Skin of body (tissue), 2 donors: ENCODE results near the gene PLEKHD1. TPM values are rescaled to one million over a fixed set of nuclear protein-coding genes. Genes with fewer than 3 reads are reported as not detected.
"Not testable (repeated sequence)": the region's sequence is repeated elsewhere in the genome, so short reads cannot be mapped to it uniquely, and the experiment has no call there.

ENCODE experiments used
- DNase-seq: peaks from one replicate; lab custom pipeline; 2025; lab: John Stamatoyannopoulos, UW
- total RNA-seq: library from RNA; depleted of rRNA; stranded (reverse); fragments of >200 nt; gene quantifications from one replicate; pipeline ENCODE4 v1.2.3, GENCODE V29; 2014

PLEKHD1 gene
- total RNA-seq, 1 donor from 2014 or later, result 0.20 TPM

DNA sequence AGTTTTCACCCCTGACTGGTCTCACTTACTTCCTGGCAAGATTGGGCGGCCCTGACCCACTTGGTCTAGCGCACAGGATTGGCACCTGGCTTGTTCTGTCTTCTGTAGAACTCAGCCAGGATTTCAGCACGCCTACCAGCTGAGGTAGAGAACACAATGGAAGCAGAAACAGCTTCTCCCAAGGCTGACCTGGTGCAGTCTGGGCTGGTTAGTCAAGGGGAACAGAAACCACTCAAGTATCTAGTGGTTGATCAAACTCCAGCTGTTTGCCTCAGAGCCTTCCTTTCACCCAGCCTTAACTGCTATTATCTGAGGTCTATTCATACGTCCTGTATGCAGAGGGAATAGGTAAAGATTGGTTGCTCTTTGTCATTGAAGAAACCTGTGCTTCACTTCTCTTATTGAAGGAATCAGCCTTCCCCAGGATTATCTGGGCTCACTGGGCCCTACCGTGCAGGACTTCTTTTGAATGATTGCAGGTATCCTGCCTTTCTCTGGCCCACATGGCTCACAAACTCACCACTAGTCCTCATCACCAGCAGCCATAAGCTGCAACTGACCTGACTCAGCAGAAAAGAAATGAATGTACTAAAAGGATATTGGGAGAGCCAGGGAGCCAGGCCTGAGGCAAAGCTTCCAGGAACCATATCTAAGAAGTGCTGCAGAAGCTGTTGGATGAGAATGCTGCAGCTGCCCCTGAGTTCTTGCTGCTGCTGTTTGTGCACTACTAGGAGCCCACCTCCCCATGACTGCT is 2.5 kb upstream of the PLEKHD1 start:
- DNase-seq, result no peak

DNA sequence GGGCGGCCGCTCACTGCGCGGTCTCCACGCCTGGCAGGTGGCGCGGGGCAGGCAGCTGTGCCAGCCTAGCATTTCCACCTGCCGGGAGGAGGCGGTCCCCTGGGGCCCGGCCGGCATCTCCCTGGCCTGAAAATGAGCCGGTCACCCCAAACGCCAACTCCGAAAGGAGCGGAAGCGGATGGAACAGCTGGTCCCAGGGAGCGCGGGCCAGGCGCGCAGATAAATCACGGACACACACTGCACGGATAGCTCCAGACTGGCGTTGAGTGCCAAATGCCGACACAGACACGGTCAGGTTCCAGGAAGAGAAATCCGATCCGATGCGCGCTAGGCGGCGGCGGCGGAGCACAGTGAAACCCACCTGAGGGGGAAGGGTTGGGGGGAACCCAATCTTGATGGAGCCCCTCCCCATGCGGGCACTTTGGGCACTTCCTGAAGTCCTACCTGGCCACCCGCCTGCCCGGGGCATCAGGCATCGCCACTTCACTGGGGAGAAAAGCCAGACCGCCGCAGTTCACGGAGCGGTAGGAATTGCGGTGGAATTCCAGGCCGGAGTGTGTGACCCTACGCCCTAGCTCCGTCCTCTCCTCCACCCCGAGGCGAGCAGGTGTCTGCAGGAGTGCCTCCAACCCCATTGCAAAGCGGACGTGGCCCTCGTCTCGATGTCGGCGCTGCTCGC is 624 bp upstream of the PLEKHD1 start:
- no peak for DNase-seq

DNA sequence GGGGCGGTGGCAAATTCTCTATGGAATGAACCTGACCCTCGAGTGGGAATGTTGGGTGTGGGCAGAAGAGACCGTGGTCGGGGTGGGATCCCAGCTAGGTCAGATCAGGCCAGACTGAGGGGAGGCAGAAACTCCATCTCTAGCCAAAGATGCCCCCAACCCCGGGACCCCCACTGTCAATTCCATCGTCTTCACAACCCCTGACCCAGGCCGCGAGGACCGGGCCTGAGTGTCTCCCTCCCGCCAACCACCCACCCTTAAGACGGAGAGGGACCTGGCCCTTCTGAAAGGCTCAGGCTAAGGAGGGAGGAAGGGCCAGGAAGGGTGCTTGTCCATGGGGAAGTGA is 760 bp downstream of the PLEKHD1 start:
- no peak for DNase-seq

DNA sequence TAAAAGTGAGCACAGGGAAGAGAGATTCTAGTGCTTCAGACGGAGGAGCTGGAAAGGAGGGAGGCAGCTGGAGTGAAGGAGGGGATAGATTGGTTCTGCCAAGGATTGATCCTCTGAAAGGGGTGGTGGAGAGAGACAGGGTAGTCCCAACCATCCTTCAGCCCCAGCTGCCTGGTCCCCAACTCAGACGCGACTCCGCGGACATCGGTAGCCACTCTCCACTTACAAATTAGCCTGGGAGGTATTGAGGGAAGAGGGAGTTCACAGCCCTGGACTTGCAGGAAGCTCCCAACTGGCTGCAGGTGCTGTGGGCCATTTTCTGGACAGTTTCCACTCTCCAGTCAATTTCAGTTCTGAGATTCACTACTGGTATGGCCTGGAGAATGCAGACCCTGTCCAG is 1.2 kb downstream of the PLEKHD1 start:
- DNase-seq, result no peak

DNA sequence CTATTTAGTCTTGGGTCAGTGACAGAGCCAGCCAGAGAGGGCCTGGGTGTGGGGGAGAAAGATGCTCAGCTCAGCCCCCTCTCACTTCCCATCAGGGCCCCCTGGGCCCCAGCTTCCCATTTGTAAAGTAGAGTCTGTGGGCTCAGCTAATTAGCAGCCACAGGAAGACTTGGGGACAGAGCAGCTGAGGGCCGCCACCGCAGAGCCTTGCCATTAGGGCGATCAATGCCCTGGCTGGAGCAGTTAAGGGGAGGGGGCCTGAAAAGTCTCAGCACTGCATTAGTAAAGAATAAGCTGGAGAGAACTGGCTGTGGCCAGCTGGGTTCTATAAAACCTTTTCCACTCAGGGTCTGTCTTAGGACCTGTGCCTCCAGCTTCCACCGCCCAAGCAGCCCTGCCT is 2.7 kb downstream of the PLEKHD1 start:
- no peak for DNase-seq

DNA sequence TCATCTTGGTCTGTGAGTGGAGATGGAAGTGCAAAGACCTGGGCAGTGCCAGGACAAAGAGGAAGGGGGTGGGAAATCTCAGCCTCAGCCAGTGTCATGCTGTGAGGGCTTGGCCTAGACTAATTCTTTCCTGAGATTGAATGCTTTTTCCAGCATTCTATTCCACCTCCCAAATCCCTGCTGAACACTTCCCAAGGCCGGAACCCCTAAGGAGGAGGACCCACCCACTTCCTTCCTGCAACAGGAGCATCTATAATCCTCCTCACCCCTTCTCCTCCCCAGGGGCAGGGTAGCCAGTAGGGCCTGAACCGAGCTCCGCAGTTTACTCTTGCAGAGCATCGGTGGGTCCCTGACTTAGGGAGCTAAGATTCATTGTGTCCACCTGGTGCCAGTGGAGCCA is 3.2 kb downstream of the PLEKHD1 start:
- DNase-seq, result no peak

DNA sequence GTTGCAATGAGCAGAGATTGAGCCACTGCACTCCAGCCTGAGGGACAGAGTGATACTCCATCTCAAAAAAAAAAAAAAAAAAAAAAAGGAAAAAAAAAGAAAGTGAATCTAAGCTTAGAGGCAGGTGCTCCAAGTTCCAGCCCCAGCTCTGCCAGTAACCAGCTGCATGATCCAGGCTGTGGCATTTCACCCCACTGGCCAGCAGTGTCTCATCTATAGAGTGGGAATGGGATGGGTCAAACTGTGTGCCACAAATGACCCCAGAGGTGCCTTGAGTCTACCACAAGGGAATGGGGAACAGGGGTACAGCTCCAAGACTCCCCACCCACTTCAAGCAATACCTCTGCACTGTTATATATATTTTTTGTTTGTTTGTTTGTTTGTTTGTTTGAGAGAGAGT is 5.0 kb downstream of the PLEKHD1 start:
- no peak for DNase-seq

DNA sequence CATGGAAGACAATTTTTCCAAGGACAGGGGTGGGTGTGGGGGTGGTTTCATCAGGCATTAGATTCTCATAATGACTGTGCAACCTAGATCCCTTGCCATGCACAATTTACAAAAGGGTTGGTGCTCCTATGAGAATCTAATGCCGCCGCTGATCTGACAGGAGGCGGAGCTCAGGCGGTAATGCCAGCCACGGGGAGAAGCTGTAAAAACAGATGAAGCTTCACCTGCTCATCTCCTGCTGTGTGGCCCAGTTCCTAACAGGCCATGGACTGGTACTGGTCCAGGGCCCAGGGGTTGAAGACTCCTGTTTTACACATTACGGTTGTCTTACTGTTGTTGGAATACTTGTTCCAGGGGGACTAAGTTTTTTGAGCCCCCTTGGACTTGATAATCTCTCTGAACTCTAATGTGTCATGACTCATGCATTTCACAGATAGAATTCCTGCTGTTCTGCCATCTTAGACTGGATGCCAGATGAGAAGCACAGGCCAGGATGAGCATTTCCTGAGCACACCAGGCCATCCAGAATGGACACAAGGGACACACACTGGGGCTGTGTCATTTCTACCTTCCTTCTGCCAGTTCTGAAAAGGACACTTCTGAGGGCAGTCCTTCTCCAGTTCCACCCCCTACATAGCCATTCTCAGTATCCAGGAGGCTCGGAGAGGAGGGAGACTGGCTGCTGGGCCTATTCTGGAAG is 5.8 kb downstream of the PLEKHD1 start:
- no peak for DNase-seq

DNA sequence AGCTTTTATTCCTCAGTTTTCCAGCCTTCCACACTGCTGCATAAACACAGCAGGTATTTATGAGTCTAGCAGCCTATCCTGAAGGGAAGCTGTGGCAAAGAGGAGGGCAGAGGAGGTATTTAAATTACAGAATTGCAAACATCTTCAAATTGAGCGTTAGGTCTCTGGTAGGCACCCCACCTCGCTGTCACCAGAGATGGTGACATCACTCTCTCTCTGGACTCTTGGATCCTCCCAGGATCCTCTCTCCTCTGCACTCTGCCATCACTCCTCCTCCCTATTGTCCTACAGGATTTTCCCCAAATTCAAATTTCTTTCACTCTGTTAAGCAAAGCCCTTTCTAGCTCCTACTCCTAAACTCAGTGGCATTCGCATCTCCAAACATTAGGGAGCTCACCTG is 6.7 kb downstream of the PLEKHD1 start:
- no peak for DNase-seq

DNA sequence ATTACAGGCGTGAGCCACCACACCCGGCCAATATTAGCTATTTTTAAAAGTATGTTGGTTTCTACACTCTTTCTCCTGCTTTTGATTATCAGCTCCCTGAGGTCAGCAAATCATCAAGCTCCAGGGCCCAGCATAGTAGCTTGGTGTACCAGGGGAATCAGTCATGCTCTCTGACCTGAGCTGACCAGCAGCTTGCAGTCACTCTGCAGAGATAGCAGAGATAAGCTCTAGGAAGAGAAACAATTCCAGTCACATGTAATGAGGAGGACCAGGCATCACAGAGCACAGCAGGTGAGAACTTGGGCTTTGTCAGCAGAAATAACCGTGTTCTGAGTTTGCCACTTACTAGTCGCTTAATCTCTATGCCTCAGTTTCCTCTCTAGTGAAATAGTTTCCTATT is 8.5 kb downstream of the PLEKHD1 start:
- no peak for DNase-seq

DNA sequence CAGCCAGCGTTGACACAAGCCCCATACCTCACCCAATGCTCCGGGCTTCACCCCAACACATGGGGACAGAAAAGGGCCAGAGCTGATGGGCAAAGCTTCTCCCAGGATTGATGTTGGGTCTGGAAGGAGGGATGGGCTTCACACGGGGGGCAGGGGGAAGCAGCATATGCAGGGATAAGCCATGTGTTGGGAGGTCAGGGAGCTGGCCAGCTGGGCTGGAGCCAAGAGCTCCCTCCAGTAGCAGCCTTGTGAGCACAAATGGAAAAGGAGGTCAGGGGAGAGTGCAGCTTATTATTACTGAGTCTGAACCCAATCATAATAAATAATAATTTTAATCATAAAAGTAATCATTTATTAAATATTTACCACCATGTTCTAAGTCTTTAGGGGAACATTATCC is 9.3 kb downstream of the PLEKHD1 start:
- DNase-seq, result no peak

DNA sequence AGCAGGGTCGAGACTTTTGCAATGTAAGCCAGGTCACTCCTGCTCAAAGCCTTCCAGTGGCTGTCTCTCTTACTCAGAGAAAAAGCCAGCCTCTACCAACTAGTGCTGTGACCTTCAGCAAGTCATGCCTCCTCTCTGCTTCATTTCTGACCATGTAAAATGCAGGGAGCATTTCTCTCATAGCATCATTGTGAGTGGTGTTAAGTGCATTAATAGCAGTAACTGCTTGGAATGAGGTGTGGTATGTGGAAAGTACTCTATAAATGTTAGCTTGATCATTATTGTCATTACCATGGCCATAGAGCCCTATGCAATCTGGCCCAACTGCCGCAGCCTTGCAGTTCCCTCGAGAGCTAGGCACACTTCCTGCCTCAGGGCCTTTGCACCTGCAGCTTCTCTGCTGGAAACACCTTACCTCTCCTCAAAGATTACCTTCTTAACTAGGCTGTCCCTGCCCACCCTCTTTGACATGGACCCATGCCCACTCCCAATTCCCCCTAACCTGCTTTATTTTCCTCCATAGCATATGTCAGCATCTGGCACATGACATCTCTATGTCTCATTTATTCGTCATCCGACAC is 10.9 kb downstream of the PLEKHD1 start:
- DNase-seq, result no peak

DNA sequence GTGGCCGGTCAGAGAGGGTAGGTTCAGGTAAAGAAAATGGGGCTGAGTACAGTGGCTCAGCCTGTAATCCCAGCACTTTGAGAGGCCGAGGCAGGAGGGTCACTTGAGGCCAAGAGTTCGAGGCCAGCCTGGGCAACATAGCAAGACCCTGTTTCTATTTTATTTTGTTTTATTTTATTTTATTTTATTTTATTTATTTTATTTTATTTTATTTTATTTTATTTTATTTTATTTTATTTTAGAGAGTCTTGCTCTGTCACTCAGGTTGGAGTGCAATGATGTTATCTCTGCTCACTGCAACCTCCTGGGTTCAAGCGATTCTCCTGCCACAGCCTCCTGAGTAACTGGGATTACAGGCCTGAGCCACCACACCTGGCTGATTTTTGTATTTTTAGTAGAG is 13.3 kb downstream of the PLEKHD1 start:
- not testable (repeated sequence) for DNase-seq

DNA sequence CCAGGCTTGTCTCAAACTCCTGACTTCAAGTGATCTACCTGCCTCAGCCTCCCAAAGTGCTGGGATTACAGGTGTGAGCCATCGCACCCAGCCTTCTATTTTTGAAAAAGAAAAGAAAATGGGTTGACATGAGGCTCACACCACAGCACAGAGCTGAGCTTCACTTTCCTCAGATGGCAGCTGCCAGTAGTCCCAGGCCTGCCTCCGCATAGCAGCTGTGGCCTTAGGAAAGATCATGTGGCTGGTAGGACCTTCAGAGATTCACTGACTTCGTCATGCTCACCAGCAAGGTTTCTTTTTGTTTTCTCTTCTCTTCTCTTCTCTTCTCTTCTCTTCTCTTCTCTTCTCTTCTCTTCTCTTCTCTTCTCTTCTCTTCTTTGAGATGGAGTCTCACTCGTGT is 13.8 kb downstream of the PLEKHD1 start:
- DNase-seq, result not testable (repeated sequence)

DNA sequence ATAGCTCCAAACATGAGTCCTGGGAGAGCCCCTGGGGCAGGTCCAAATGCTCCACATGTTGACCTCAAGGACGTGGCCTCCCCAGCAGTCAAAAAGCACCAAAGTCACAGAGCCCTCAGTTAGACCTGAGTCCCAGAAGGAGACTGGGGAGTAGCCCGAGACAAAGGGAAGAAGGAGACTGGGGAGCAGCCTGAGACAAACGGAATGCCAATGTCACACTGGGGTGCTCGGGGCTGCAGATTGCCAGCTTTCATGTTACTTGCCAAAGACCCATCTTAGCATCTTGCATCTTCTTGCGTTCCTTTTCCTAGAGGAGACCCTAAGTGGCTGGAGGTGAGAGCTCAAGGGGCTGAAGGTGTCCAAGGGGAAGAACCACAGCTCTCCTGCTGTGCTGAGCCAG is 14.9 kb downstream of the PLEKHD1 start:
- DNase-seq, result no peak

DNA sequence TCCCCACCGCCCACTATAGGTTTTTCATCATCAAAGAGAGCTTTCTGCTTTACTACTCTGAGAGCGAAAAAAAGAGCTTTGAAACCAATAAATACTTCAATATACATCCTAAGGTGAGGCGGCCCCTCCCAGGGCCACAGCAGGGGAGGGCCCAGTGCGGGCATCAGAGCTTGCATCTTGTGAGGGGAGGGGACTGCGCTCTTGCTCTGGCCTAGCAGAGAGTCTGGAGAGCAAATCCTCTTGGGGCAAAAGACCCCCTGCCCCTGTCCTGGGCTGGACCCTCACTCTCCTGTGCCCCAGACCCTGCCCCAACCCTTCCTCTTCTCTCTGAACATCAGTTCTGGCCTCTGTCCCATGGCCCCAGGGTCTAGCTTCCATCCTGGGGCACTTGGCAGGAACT is 15.6 kb downstream of the PLEKHD1 start:
- DNase-seq, result no peak

DNA sequence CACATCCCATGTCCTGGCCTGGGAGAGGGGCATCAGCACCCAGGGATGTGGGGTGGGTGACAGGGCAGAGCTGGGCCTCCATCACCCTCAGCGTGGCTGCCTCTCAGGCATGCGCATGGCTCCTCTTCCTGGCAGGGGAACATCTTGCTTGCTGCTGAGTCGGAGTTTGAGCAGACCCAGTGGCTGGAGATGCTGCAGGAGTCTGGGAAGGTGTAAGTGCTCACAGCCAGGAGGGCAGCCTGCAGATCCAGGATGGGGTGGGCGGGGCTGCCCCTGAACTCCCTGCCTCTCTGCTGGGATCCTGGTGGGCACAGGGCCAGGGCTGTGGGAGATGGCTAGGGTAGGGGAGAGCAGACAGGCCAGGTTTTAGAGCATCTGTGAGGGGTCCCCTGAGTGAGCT is 16.2 kb downstream of the PLEKHD1 start:
- no peak for DNase-seq

DNA sequence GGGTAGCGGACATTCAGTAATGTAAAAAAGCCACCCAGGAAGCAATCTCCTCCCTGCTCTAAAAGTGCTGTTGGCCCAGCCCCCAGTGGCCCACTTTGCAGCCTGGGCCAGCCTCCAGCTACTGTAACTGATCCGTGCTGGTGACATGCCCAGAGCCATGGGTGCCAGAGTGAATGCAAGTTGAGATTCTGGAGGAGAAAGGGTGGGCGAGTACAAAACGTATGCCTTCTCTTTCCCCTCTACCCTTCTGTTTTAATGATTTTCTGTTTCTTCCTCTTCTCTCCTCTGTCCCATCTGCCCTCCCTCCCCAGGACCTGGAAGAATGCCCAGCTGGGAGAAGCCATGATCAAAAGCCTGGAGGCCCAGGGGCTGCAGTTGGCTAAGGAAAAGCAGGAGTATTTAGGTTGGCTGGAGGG is 16.9 kb downstream of the PLEKHD1 start:
- no peak for DNase-seq

DNA sequence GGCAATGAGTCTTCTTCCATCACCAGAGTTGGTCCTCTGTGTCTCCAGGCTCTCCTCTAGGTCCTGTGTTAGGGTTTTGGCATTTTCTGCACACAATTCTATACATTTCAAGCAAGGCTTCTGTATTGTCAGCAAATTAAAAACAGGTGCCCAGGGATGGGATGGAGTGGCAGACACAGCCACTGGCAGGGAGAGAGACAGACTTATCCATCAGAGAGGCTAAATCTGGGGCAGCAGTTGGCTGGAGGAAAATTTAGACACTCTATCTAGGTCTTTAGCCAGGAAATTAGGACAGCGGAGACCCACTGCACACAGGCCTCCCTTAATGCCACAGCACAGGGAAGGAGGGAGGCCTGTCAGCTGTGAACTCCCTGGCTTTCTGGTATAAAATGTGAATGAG is 20.2 kb downstream of the PLEKHD1 start:
- DNase-seq, result no peak

DNA sequence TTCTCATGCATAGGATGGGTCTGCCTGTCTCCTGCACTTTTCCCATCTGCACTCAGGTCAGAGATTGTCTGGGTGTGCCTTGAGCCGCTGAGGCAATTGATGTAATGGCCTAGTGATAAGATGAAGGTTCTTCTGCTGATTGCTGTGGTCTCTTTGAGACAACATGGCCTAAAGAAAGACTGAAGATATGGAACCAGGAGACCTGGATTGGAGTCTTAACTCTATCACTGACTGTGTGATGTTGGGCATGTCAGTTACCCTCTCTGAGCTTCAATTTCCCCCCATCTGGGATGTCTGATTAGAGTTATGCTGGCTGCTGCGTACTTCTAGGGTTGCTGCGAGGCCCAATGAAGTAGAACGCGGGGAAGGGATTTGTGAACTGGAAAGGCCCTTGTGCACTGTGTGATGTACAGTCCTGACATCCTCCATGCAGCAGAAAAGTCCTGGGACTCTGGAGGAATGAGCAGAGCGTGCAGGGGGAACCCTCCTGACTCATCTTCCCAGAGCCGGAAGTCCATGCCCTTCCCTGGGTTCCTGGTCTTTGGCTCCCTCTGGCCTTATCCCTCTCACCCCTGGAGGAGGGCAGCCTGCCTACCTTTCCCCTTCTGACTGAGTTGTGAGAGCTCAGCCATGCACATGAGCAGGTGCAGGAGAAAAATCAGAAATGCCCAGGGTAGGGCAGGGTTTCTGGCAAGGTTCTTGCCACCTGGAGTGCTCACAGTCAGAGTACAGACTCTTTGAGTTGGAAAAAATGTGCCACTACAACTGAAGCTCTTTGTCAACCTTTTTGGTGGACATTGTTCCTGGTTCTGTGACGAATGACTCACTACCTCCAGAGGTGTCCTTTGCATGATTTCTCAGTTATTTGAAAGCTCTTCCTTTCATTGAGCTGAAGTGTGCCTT is 21.1 kb downstream of the PLEKHD1 start:
- DNase-seq, result no peak

DNA sequence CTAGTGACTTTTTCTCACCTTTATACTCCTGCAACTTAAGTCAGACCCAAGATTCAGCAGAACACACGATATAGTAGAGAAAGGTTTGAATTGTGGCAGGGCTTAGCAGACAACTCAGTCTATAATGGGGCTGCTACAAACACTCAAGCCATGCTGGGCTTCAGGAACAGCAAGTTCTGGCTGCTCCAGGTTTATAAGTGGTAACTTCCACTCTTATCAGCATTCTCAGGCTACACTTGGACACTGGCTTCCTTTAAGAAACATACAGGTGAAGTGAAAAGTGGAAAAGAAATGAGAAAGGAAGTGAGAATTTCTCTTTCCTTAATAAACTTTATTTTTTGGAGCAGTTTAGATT is 21.7 kb downstream of the PLEKHD1 start:
- no peak for DNase-seq
